OCI-LY1 (cell line): ENCODE data around the gene CAPN3.

Experiments used
- H2AFZ ChIP-seq: fragments of 200-600 bp; sonication (generic), shearing (Covaris generic); 2 replicates; pipeline ENCODE4 v1.6.0; 2014; ENCODE audit warnings: antibody characterized with exemption, mild to moderate bottlenecking, low read length
- H3F3A ChIP-seq: fragments of 200-600 bp; sonication (generic), shearing (Covaris generic); 2 replicates; pipeline ENCODE4 v1.6.0; 2014; ENCODE audit warnings: mild to moderate bottlenecking, antibody characterized with exemption, low read length, moderate library complexity; ENCODE audit not compliant: insufficient read depth
- H3K27ac ChIP-seq: fragments of 200-600 bp; sonication (generic); 2 replicates; pipeline ENCODE4 v1.5.1; 2014; ENCODE audit warnings: low read length, mixed run types, mild to moderate bottlenecking, low read depth; ENCODE audit not compliant: poor library complexity, severe bottlenecking
- H3K27me3 ChIP-seq: fragments of 200-600 bp; sonication (generic); 2 replicates; pipeline ENCODE4 v1.6.0; 2014; ENCODE audit warnings: antibody characterized with exemption, mild to moderate bottlenecking, low read length, moderate library complexity; ENCODE audit not compliant: insufficient read depth
- H3K36me3 ChIP-seq: fragments of 200-600 bp; sonication (generic); 2 replicates; pipeline ENCODE4 v1.6.1; 2014; ENCODE audit warnings: mild to moderate bottlenecking, antibody characterized with exemption, low read length, moderate library complexity, mixed read lengths; ENCODE audit not compliant: insufficient read depth
- H3K4me1 ChIP-seq: fragments of 200-600 bp; sonication (generic); 2 replicates; pipeline ENCODE4 v1.5.1; 2014; ENCODE audit warnings: mild to moderate bottlenecking, low read length, moderate library complexity; ENCODE audit not compliant: insufficient read depth, severe bottlenecking
- H3K4me2 ChIP-seq: fragments of 200-600 bp; sonication (generic), shearing (Covaris generic); 2 replicates; pipeline ENCODE4 v1.6.1; 2014; ENCODE audit warnings: low read length
- H3K4me3 ChIP-seq: fragments of 200-600 bp; sonication (generic); 2 replicates; pipeline ENCODE4 v1.5.1; 2014; ENCODE audit warnings: low read length, low read depth, mild to moderate bottlenecking, mixed read lengths; ENCODE audit not compliant: poor library complexity, severe bottlenecking
- H3K79me2 ChIP-seq: fragments of 200-600 bp; shearing (Covaris generic); 2 replicates; pipeline ENCODE4 v1.6.1; 2016; ENCODE audit warnings: mixed run types, low read length, mixed read lengths; ENCODE audit not compliant: insufficient read depth
- H3K9ac ChIP-seq: fragments of 200-600 bp; sonication (generic), shearing (Covaris generic); 2 replicates; pipeline ENCODE4 v1.6.1; 2014; ENCODE audit warnings: mild to moderate bottlenecking, low read length, mixed read lengths
- H3K9me2 ChIP-seq: fragments of 200-600 bp; sonication (generic), shearing (Covaris generic); 2 replicates; pipeline ENCODE4 v1.6.1; 2014; ENCODE audit warnings: low read depth, mild to moderate bottlenecking, low read length, mixed read lengths
- H3K9me3 ChIP-seq: fragments of 200-600 bp; shearing (Covaris generic); 2 replicates; pipeline ENCODE4 v1.6.1; 2014; ENCODE audit warnings: low read length, mixed read lengths
- H4K20me1 ChIP-seq: fragments of 200-600 bp; sonication (generic), shearing (Covaris generic); 2 replicates; pipeline ENCODE4 v1.6.0; 2016; ENCODE audit warnings: mild to moderate bottlenecking, low read length; ENCODE audit not compliant: insufficient read depth
- CTCF ChIP-seq: fragments of 200-600 bp; sonication (generic), shearing (Covaris generic); IDR thresholded peaks from 2 replicates; pipeline ENCODE4 v1.5.1; 2017; ENCODE audit warnings: mild to moderate bottlenecking, antibody characterized with exemption, low read length, moderate library complexity, mixed read lengths
- EZH2 ChIP-seq: fragments of 200-600 bp; sonication (generic), shearing (Covaris generic); IDR thresholded peaks from 2 replicates; pipeline ENCODE4 v1.8.0; 2017; ENCODE audit warnings: borderline replicate concordance, mixed run types, mild to moderate bottlenecking, antibody characterized with exemption, low read length, moderate library complexity, mixed read lengths

CAPN3 gene

GRCh38 chr15:42448281-42448680 is 89.0 kb downstream of the CAPN3 start:
- no peaks in the 10 kb centered on the region for H3K27me3 ChIP-seq
- no peak overlapping the region for H3K27ac ChIP-seq
- no peak overlapping the region for H3K4me3 ChIP-seq
- H3K36me3 ChIP-seq = peaks cover 96% of the 10 kb centered on the region
- peaks cover 19% of the 10 kb centered on the region for H3K4me1 ChIP-seq
- no peaks in the 10 kb centered on the region for H3K9me3 ChIP-seq
- no peak overlapping the region for H3K4me2 ChIP-seq
- peaks cover 34% of the 10 kb centered on the region for H3K79me2 ChIP-seq
- H2AFZ ChIP-seq = no peak overlapping the region
- H3K9ac ChIP-seq = no peak overlapping the region
- H4K20me1 ChIP-seq = no peaks in the 10 kb centered on the region
- TF ChIP-seq EZH2 (no peak), CTCF (no peak)
- no peaks in the 10 kb centered on the region for H3F3A ChIP-seq
- no peaks in the 10 kb centered on the region for H3K9me2 ChIP-seq

- Histone ChIP-seq H3K36me3 (peaks cover 97% of the 10 kb centered on the region), H3K9me2 (no peaks in the 10 kb centered on the region), H2AFZ (no peak overlapping the region), H3K79me2 (peaks cover 48% of the 10 kb centered on the region), H3K27me3 (no peaks in the 10 kb centered on the region), H3K4me3 (no peak overlapping the region), H3K4me2 (peak overlapping the region; percentile 33; the same call in 1 of the 2 replicates), H3K9ac (no peak overlapping the region), H3F3A (no peaks in the 10 kb centered on the region), H3K4me1 (peaks cover 31% of the 10 kb centered on the region), H4K20me1 (no peaks in the 10 kb centered on the region), H3K27ac (no peak overlapping the region), H3K9me3 (no peaks in the 10 kb centered on the region)
- TF ChIP-seq EZH2 (no peak), CTCF (no peak)
Observed at GRCh38 chr15:42449770-42450424, 90.6 kb downstream of the CAPN3 start.

GRCh38 chr15:42450425-42450790 is 91.1 kb downstream of the CAPN3 start:
- Histone ChIP-seq H3K36me3 (peaks cover 95% of the 10 kb centered on the region), H3K4me2 (no peak overlapping the region)
- TF ChIP-seq EZH2 (no peak), CTCF (no peak)

More at GRCh38 chr15:42450425-42450790, 91.1 kb downstream of the CAPN3 start:
- Histone ChIP-seq H3K9me3 (no peaks in the 10 kb centered on the region), H3K27ac (no peak overlapping the region), H3K9ac (no peak overlapping the region), H3K4me1 (peaks cover 36% of the 10 kb centered on the region), H3K79me2 (peaks cover 53% of the 10 kb centered on the region), H4K20me1 (no peaks in the 10 kb centered on the region), H3F3A (no peaks in the 10 kb centered on the region), H3K27me3 (no peaks in the 10 kb centered on the region), H2AFZ (no peak overlapping the region), H3K4me3 (no peak overlapping the region), H3K9me2 (no peaks in the 10 kb centered on the region)
